Loucy (cell line): ENCODE data around the gene ZNF792.
"Not testable (repeated sequence)": the region's sequence is repeated elsewhere in the genome, so short reads cannot be mapped to it uniquely, and the experiment has no call there.

Source experiments
- EZH2phosphoT487 ChIP-seq: fragments of 200-600 bp; IDR thresholded peaks from 2 replicates; pipeline ENCODE4 v1.6.1; 2018; ENCODE audit warnings: antibody characterized with exemption, mild to moderate bottlenecking, moderate library complexity, borderline replicate concordance
- TF ChIP-seq, protein P1 (sequence below): fragments of 200-600 bp; sonication (generic); conservative IDR thresholded peaks from 2 replicates; pipeline ENCODE4 v1.5.1; 2014; ENCODE audit warnings: mild to moderate bottlenecking, antibody characterized with exemption, low read length

- TF ChIP-seq, protein P1, sequence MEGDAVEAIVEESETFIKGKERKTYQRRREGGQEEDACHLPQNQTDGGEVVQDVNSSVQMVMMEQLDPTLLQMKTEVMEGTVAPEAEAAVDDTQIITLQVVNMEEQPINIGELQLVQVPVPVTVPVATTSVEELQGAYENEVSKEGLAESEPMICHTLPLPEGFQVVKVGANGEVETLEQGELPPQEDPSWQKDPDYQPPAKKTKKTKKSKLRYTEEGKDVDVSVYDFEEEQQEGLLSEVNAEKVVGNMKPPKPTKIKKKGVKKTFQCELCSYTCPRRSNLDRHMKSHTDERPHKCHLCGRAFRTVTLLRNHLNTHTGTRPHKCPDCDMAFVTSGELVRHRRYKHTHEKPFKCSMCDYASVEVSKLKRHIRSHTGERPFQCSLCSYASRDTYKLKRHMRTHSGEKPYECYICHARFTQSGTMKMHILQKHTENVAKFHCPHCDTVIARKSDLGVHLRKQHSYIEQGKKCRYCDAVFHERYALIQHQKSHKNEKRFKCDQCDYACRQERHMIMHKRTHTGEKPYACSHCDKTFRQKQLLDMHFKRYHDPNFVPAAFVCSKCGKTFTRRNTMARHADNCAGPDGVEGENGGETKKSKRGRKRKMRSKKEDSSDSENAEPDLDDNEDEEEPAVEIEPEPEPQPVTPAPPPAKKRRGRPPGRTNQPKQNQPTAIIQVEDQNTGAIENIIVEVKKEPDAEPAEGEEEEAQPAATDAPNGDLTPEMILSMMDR = not testable (repeated sequence)
- TF ChIP-seq EZH2phosphoT487 = not testable (repeated sequence)
These were observed 46.9 kb downstream of the ZNF792 start for GRCh38 chr19:34917144-34917543.
